H1 (cell line): ENCODE measurements around the gene OR11H7. TPM values are rescaled to one million over a fixed set of nuclear protein-coding genes. Genes with fewer than 3 reads are reported as not detected.
"Not testable (repeated sequence)": the region's sequence is repeated elsewhere in the genome, so short reads cannot be mapped to it uniquely, and the experiment has no call there.

Experiments used
- CTCF ChIA-PET: fragments of 300-600 bp; sonication (Branson Sonifier 250); formaldehyde crosslinking; loops from one replicate; lab custom pipeline; 2021; ENCODE audit not compliant: partially characterized antibody; lab: Charles Lee
- POLR2A ChIA-PET: fragments of 300-600 bp; sonication (Branson Sonifier 250); formaldehyde crosslinking; loops from one replicate; lab custom pipeline; 2021; ENCODE audit warnings: inconsistent platforms; ENCODE audit not compliant: partially characterized antibody; lab: Charles Lee
- DNase-seq, 2 experiments: peaks; one replicate each; pipeline versions ENCODE4 v3.0.0 to v3.0.0-alpha.2; 2010 to 2022; ENCODE audit warnings: low spot score in 2 of 2, low read depth in 1 of 2, mixed read lengths in 1 of 2
- FAIRE-seq: peaks from 2 replicates; lab custom pipeline; 2011; peaks lifted over from hg19 to GRCh38; lab: Jason Lieb, UNC
- H2AFZ ChIP-seq: 2 replicates; pipeline ENCODE4 v1.8.1; 2012; ENCODE audit warnings: low read length, inconsistent platforms
- H2AK5ac ChIP-seq: 2 replicates; pipeline ENCODE4 v1.6.1; 2013; ENCODE audit warnings: low read depth, low read length
- H2BK120ac ChIP-seq: replicated peaks from 2 replicates; pipeline ENCODE3; 2013; ENCODE audit warnings: low read depth, low read length, inconsistent platforms
- H2BK12ac ChIP-seq: 2 replicates; pipeline ENCODE4 v1.6.1; 2013; ENCODE audit warnings: low read depth, low read length
- H2BK15ac ChIP-seq: 2 replicates; pipeline ENCODE4 v1.6.1; 2013; ENCODE audit warnings: low read length
- H2BK20ac ChIP-seq: 2 replicates; pipeline ENCODE4 v1.6.1; 2013; ENCODE audit warnings: low read length
- H2BK5ac ChIP-seq: 2 replicates; pipeline ENCODE4 v1.6.1; 2013; ENCODE audit warnings: low read depth, low read length
- H3K14ac ChIP-seq: 2 replicates; pipeline ENCODE4 v1.6.1; 2013; ENCODE audit warnings: inconsistent platforms; ENCODE audit not compliant: insufficient read length
- H3K18ac ChIP-seq: 2 replicates; pipeline ENCODE4 v1.6.1; 2013; ENCODE audit warnings: low read length; ENCODE audit errors: extremely low read depth
- H3K23ac ChIP-seq: 2 replicates; pipeline ENCODE4 v1.6.1; 2013; ENCODE audit warnings: inconsistent platforms; ENCODE audit not compliant: insufficient read length
- H3K23me2 ChIP-seq: 2 replicates; pipeline ENCODE4 v1.6.1; 2013; ENCODE audit warnings: low read depth, low read length
- H3K27ac ChIP-seq: 2 replicates; pipeline ENCODE4 v1.6.1; 2011; ENCODE audit warnings: low read depth, low read length, inconsistent platforms
- H3K27me3 ChIP-seq, 4 experiments: replicated peaks in 1 of 4; 1 replicate in 1 of 4; 2 replicates in 3 of 4; pipeline versions ENCODE4 v1.6.1 to v1.8.1; 2011 to 2013; ENCODE audit warnings: low read length in 3 of 4, mild to moderate bottlenecking in 3 of 4, inconsistent platforms in 2 of 4, mixed read lengths in 2 of 4, moderate library complexity in 1 of 4; ENCODE audit not compliant: control insufficient read depth in 3 of 4, insufficient read depth in 3 of 4; ENCODE audit errors: extremely low read depth in 1 of 4
- H3K36me3 ChIP-seq, 4 experiments: 2 replicates each; pipeline versions ENCODE4 v1.6.1 to v1.8.1; 2011 to 2013; ENCODE audit warnings: mild to moderate bottlenecking in 4 of 4, low read length in 3 of 4, moderate library complexity in 2 of 4, control low read depth in 1 of 4, inconsistent platforms in 1 of 4; ENCODE audit not compliant: insufficient read depth in 4 of 4, control insufficient read depth in 2 of 4
- H3K4ac ChIP-seq: replicated peaks from 2 replicates; pipeline ENCODE3; 2013; ENCODE audit warnings: low read length, low read depth, mixed read lengths, inconsistent platforms; ENCODE audit not compliant: insufficient read length
- H3K4me1 ChIP-seq, 4 experiments: replicated peaks in 1 of 4; 1 replicate in 1 of 4; 2 replicates in 3 of 4; pipeline versions ENCODE4 v1.6.1 to v1.8.1; 2011 to 2013; ENCODE audit warnings: low read length in 3 of 4, inconsistent platforms in 2 of 4, mixed read lengths in 1 of 4; ENCODE audit not compliant: insufficient read depth in 4 of 4, control insufficient read depth in 3 of 4
- H3K4me2 ChIP-seq, 2 experiments: 2 replicates each; pipeline versions ENCODE4 v1.6.1 to v1.8.1; 2011 to 2013; ENCODE audit warnings: low read depth in 2 of 2, low read length in 2 of 2, control low read depth in 1 of 2, inconsistent platforms in 1 of 2, mild to moderate bottlenecking in 1 of 2; ENCODE audit not compliant: insufficient read depth in 1 of 2
- H3K4me3 ChIP-seq, 4 experiments: fragments of 200-600, 300-600 bp in 1 of 4; sonication (generic), shearing (Covaris generic), sonication (Bioruptor Twin) in 1 of 4; 2 replicates each; pipeline versions ENCODE4 v1.5.1 to v1.8.1; 2011 to 2016; ENCODE audit warnings: low read length in 4 of 4, low read depth in 3 of 4, control low read depth in 2 of 4, inconsistent platforms in 2 of 4, mild to moderate bottlenecking in 2 of 4, mixed read lengths in 1 of 4, moderate library complexity in 1 of 4; ENCODE audit not compliant: insufficient read depth in 2 of 4; ENCODE audit errors: extremely low read depth in 1 of 4
- H3K56ac ChIP-seq: replicated peaks from 2 replicates; pipeline ENCODE3; 2013; ENCODE audit warnings: low read depth, mild to moderate bottlenecking, mixed read lengths, low read length, inconsistent platforms; ENCODE audit not compliant: insufficient read length
- H3K79me1 ChIP-seq: 2 replicates; pipeline ENCODE4 v1.6.1; 2013; ENCODE audit warnings: low read depth, low read length, control low read depth
- H3K79me2 ChIP-seq, 2 experiments: 2 replicates each; pipeline versions ENCODE4 v1.6.1 to v1.8.1; 2012 to 2013; ENCODE audit warnings: low read length in 2 of 2, mild to moderate bottlenecking in 2 of 2, inconsistent platforms in 1 of 2; ENCODE audit not compliant: insufficient read depth in 2 of 2, control insufficient read depth in 1 of 2
- H3K9ac ChIP-seq, 4 experiments: replicated peaks in 1 of 4; 1 replicate in 1 of 4; 2 replicates in 3 of 4; pipeline versions ENCODE4 v1.6.1 to v1.8.1; 2011 to 2013; ENCODE audit warnings: low read depth in 3 of 4, low read length in 3 of 4, control low read depth in 2 of 4, mild to moderate bottlenecking in 2 of 4, moderate library complexity in 2 of 4, inconsistent platforms in 1 of 4; ENCODE audit errors: extremely low read depth in 1 of 4
- H3K9me3 ChIP-seq, 2 experiments: 2 replicates each; pipeline versions ENCODE4 v1.6.1 to v1.8.1; 2012 to 2013; ENCODE audit warnings: mild to moderate bottlenecking in 2 of 2, moderate library complexity in 2 of 2, control low read depth in 1 of 2, inconsistent platforms in 1 of 2, low read depth in 1 of 2, low read length in 1 of 2, mixed read lengths in 1 of 2; ENCODE audit not compliant: insufficient read depth in 2 of 2
- H4K20me1 ChIP-seq, 2 experiments: replicated peaks in 1 of 2; 2 replicates each; pipeline versions ENCODE3 to v1.8.1; 2011 to 2013; ENCODE audit warnings: inconsistent platforms in 2 of 2, low read length in 2 of 2, mild to moderate bottlenecking in 1 of 2; ENCODE audit not compliant: insufficient read depth in 2 of 2, control insufficient read depth in 1 of 2
- H4K5ac ChIP-seq: 2 replicates; pipeline ENCODE4 v1.6.1; 2013; ENCODE audit warnings: low read length, low read depth, mixed read lengths, inconsistent platforms; ENCODE audit not compliant: insufficient read length
- H4K8ac ChIP-seq: 2 replicates; pipeline ENCODE4 v1.8.0; 2013; ENCODE audit warnings: mild to moderate bottlenecking, moderate library complexity, low read length, inconsistent platforms; ENCODE audit not compliant: insufficient read depth; ENCODE audit errors: extremely low read depth
- H4K91ac ChIP-seq: replicated peaks from 2 replicates; pipeline ENCODE3; 2013; ENCODE audit warnings: low read length, mixed read lengths, inconsistent platforms; ENCODE audit not compliant: insufficient read length
- WGBS, 2 experiments: shearing (Covaris generic) in 1 of 2; methylation state at CpG; one replicate each; pipeline versions ENCODE4 v1.1.6 to v1.1.7; 2013 to 2015; ENCODE audit warnings: low lambda C conversion rate in 2 of 2, mixed read lengths in 2 of 2, inconsistent platforms in 1 of 2, low coverage in 1 of 2, missing lambda C conversion rate in 1 of 2; ENCODE audit not compliant: insufficient replicate concordance in 2 of 2, insufficient coverage in 1 of 2, insufficient read length in 1 of 2; ENCODE audit errors: extremely low coverage in 1 of 2, missing lambda C conversion rate in 1 of 2; 5-methylcytosine and 5-hydroxymethylcytosine counted together
- polyA plus RNA-seq, 7 experiments: library from polyadenylated mRNA; depleted of rRNA in 3 of 7; stranded (reverse) in 5 of 7; unstranded in 2 of 7; fragments of >200 nt in 5 of 7; fragments of 200-250 nt in 2 of 7; gene quantifications; 1 replicate in 5 of 7; 2 replicates in 1 of 7; 4 replicates in 1 of 7; pipeline versions ENCODE4 v1.2.1 to v1.2.3, GENCODE V29; 2011 to 2013; ENCODE audit warnings: missing spikeins in 2 of 7, mixed read lengths in 2 of 7
- total RNA-seq: library from RNA; stranded (reverse); fragmentation: NEBNext Ultra II Directional; extraction: Animal tissue kit (Norgen Biotek cat#: 25700); gene quantifications from 2 replicates; pipeline ENCODE4 v1.2.1, GENCODE V29; 2021

Gene OR11H7
- total and polyA plus RNA-seq, 2 of the 8 experiments (the other 6 are each of a cell fraction or from before 2014, with no cell fraction given): not detected

DNA sequence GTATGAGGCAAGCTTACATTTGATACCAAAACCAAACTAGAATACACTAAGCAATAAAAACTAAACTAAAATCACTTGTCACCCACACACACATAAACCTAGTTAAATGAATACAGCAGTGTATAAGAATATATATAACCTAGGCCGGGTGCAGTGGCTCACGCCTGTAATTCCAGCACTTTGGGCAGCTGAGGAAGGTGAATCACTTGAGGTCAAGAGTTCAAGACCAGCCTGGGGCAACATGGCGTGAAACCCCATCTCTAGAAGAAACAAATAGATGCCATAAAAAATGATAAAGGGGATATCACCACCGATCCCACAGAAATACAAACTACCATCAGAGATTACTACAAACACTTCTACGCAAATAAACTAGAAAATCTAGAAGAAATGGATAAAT lies 35.6 kb downstream of the OR11H7 start:
- 0 out of 4 replicates have a peak, but pooled peaks cover 3 to 11% of the 10 kb centered on the region in 2 experiments for H3K9me3 ChIP-seq
- POLR2A ChIA-PET: interaction anchor here (0.6 kb wide), 1 partner anchor 197 kb away, joined by 3 read pairs; the partner anchor contains the start of gene PIP4P1
- H3K4ac ChIP-seq, H3K56ac ChIP-seq, H3K4me2 ChIP-seq, H4K91ac ChIP-seq, FAIRE-seq, H3K9ac ChIP-seq, H2AK5ac ChIP-seq, H3K14ac ChIP-seq, H3K4me1 ChIP-seq, H3K23ac ChIP-seq, H2BK15ac ChIP-seq, H3K27ac ChIP-seq, H3K4me3 ChIP-seq, DNase-seq, H3K79me1 ChIP-seq, H2AFZ ChIP-seq, H3K27me3 ChIP-seq, H4K20me1 ChIP-seq, H4K8ac ChIP-seq, H3K79me2 ChIP-seq, H3K23me2 ChIP-seq, H3K36me3 ChIP-seq, H3K18ac ChIP-seq, H2BK5ac ChIP-seq, H2BK120ac ChIP-seq, CTCF ChIA-PET, H2BK20ac ChIP-seq, H2BK12ac ChIP-seq, H4K5ac ChIP-seq: not testable (repeated sequence)
- WGBS, 2 experiments: 85% methylated on average over 5 of the region's 5 CpGs; no CpG with 5 or more reads in 1 of the 2 experiments
